ENCODE measurements around the gene PTBP1.

DNA sequence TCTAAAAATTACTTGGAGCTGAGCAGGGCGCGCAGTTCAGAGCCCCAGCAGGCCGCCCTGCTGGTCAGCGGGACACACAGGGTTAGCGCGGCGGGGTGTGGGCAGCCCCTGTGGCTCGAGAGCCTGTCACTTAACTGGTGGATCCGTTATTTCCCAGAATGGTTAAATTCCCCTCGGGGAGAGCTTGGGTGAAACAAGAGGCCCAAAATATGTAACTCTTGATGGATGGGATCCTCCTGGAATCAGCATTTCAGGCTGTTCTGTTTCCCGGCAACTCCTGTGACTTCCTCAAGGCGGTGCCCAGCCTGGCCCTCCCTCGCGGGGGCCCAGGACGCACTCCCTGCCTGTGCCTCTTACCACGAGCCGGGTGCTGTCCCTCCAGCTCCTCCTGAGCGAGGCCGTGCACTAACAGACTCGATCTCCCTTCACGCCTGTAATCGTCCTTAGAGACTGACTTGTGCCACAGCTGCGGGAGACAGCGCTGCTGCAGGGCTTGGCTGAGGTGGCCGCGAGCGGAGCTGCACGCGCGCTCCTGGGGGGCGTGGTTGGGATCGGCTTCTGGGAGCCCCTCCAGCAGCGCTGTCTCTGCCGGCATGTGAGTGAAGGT is 9.7 kb downstream of the PTBP1 start:
- TF ChIP-seq, protein P1, sequence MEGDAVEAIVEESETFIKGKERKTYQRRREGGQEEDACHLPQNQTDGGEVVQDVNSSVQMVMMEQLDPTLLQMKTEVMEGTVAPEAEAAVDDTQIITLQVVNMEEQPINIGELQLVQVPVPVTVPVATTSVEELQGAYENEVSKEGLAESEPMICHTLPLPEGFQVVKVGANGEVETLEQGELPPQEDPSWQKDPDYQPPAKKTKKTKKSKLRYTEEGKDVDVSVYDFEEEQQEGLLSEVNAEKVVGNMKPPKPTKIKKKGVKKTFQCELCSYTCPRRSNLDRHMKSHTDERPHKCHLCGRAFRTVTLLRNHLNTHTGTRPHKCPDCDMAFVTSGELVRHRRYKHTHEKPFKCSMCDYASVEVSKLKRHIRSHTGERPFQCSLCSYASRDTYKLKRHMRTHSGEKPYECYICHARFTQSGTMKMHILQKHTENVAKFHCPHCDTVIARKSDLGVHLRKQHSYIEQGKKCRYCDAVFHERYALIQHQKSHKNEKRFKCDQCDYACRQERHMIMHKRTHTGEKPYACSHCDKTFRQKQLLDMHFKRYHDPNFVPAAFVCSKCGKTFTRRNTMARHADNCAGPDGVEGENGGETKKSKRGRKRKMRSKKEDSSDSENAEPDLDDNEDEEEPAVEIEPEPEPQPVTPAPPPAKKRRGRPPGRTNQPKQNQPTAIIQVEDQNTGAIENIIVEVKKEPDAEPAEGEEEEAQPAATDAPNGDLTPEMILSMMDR (conservative IDR thresholded peaks at IDR 0.05): no peak
- TF ChIP-seq ZFX (IDR thresholded peaks at IDR 0.05): no peak

Measured in C4-2B (cell line).